Occipital lobe (tissue), 2 donors: ENCODE measurements around the gene PASD1. TPM values are rescaled to one million over a fixed set of nuclear protein-coding genes. Genes with fewer than 3 reads are reported as not detected.
"Not testable (repeated sequence)": the region's sequence is repeated elsewhere in the genome, so short reads cannot be mapped to it uniquely, and the experiment has no call there.

Experiments used
- DNase-seq: peaks from one replicate; lab custom pipeline; 2025; lab: John Stamatoyannopoulos, UW
- total RNA-seq: library from RNA; depleted of rRNA; stranded (reverse); fragments of >200 nt; gene quantifications from one replicate; pipeline ENCODE4 v1.2.3, GENCODE V29; 2014

Gene PASD1
- not detected for total RNA-seq

- no peak for DNase-seq
Observed at GRCh38 chrX:151563449-151563848, at the start of gene PASD1. Gene PASD1 (plus strand): TSS chrX:151563675. CDS start chrX:151601554, 37,879 bp downstream.

GRCh38 chrX:151515237-151515636 is 48.2 kb upstream of the PASD1 start:
- no peak for DNase-seq

GRCh38 chrX:151516538-151517187 is 46.8 kb upstream of the PASD1 start:
- DNase-seq = no peak

- no peak for DNase-seq
Observed at GRCh38 chrX:151517421-151517820, 46.1 kb upstream of the PASD1 start.

- DNase-seq = no peak
Observed at GRCh38 chrX:151523351-151523750, 40.1 kb upstream of the PASD1 start.

- DNase-seq = no peak
Observed at GRCh38 chrX:151536571-151536970, 26.9 kb upstream of the PASD1 start.

GRCh38 chrX:151537572-151537971 is 25.9 kb upstream of the PASD1 start:
- DNase-seq = no peak

GRCh38 chrX:151538190-151539122 is 25.0 kb upstream of the PASD1 start:
- DNase-seq = no peak

- DNase-seq = no peak
Observed at GRCh38 chrX:151543706-151544105, 19.8 kb upstream of the PASD1 start.

GRCh38 chrX:151546226-151546625 is 17.2 kb upstream of the PASD1 start:
- not testable (repeated sequence) for DNase-seq

GRCh38 chrX:151551176-151551575 is 12.3 kb upstream of the PASD1 start:
- not testable (repeated sequence) for DNase-seq

GRCh38 chrX:151552743-151553142 is 10.7 kb upstream of the PASD1 start:
- DNase-seq = no peak

- not testable (repeated sequence) for DNase-seq
Observed at GRCh38 chrX:151555301-151555700, 8.2 kb upstream of the PASD1 start.

- DNase-seq = not testable (repeated sequence)
Observed at GRCh38 chrX:151562485-151562884, 990 bp upstream of the PASD1 start.

GRCh38 chrX:151563003-151563402 is 472 bp upstream of the PASD1 start:
- DNase-seq = not testable (repeated sequence)

GRCh38 chrX:151564035-151564434 is 560 bp downstream of the PASD1 start:
- no peak for DNase-seq

- DNase-seq = not testable (repeated sequence)
Observed at GRCh38 chrX:151566872-151567271, 3.4 kb downstream of the PASD1 start.

- no peak for DNase-seq
Observed at GRCh38 chrX:151570561-151570960, 7.1 kb downstream of the PASD1 start.

- not testable (repeated sequence) for DNase-seq
Observed at GRCh38 chrX:151593384-151593783, 29.9 kb downstream of the PASD1 start.

GRCh38 chrX:151596282-151596681 is 32.8 kb downstream of the PASD1 start:
- no peak for DNase-seq

GRCh38 chrX:151604931-151605330 is 41.5 kb downstream of the PASD1 start:
- no peak for DNase-seq

- DNase-seq = no peak
Observed at GRCh38 chrX:151609222-151609621, 45.7 kb downstream of the PASD1 start.

GRCh38 chrX:151621422-151621821 is 57.9 kb downstream of the PASD1 start:
- DNase-seq = no peak
